Fibroblast of lung (primary cell): ENCODE measurements around the gene GPR62. TPM values are rescaled to one million over a fixed set of nuclear protein-coding genes. Genes with fewer than 3 reads are reported as not detected.

ENCODE experiments used
- DNase-seq, 2 donors: peaks; one replicate each; pipeline versions ENCODE4 v3.0.0 to v3.0.0-alpha.2; 2010; ENCODE audit warnings: low read depth in 2 of 2
- H2AFZ ChIP-seq: 2 replicates; pipeline ENCODE4 v1.5.1; 2012; ENCODE audit warnings: low read length, control low read depth, inconsistent platforms
- H3K27ac ChIP-seq: 2 replicates; pipeline ENCODE4 v1.5.1; 2011; ENCODE audit warnings: low read length, control low read depth; ENCODE audit not compliant: insufficient read depth
- H3K27me3 ChIP-seq: 2 replicates; pipeline ENCODE4 v1.5.1; 2011; ENCODE audit warnings: mild to moderate bottlenecking, low read length; ENCODE audit not compliant: control insufficient read depth, insufficient read depth
- H3K36me3 ChIP-seq: 2 replicates; pipeline ENCODE4 v1.5.1; 2011; ENCODE audit warnings: low read length; ENCODE audit not compliant: control insufficient read depth, insufficient read depth
- H3K4me1 ChIP-seq: 2 replicates; pipeline ENCODE4 v1.5.1; 2011; ENCODE audit warnings: low read length; ENCODE audit not compliant: control insufficient read depth, insufficient read depth; ENCODE audit errors: extremely low read depth
- H3K4me2 ChIP-seq: 2 replicates; pipeline ENCODE4 v1.5.1; 2011; ENCODE audit warnings: low read length, control low read depth; ENCODE audit not compliant: insufficient read depth; ENCODE audit errors: extremely low read depth
- H3K4me3 ChIP-seq, 4 experiments: fragments of 200-600 bp in 1 of 4; sonication (generic) in 1 of 4; replicated peaks in 1 of 4; 2 replicates each; pipeline ENCODE4 v1.5.1; 2011 to 2016; ENCODE audit warnings: low read length in 4 of 4, low read depth in 3 of 4, mild to moderate bottlenecking in 3 of 4, control low read depth in 2 of 4, inconsistent platforms in 1 of 4, mixed read lengths in 1 of 4; ENCODE audit not compliant: insufficient read depth in 1 of 4; ENCODE audit errors: control extremely low read depth in 1 of 4
- H3K79me2 ChIP-seq: 2 replicates; pipeline ENCODE4 v1.5.1; 2012; ENCODE audit warnings: mild to moderate bottlenecking, low read length, inconsistent platforms; ENCODE audit not compliant: control insufficient read depth, insufficient read depth
- H3K9ac ChIP-seq: 2 replicates; pipeline ENCODE4 v1.5.1; 2011; ENCODE audit warnings: mild to moderate bottlenecking, low read length, control low read depth; ENCODE audit not compliant: insufficient read depth
- H3K9me3 ChIP-seq: 2 replicates; pipeline ENCODE4 v1.5.1; 2012; ENCODE audit warnings: low read depth, low read length; ENCODE audit not compliant: control insufficient read depth, insufficient read depth
- H4K20me1 ChIP-seq: 2 replicates; pipeline ENCODE4 v1.5.1; 2011; ENCODE audit warnings: low read length; ENCODE audit not compliant: control insufficient read depth, insufficient read depth; ENCODE audit errors: extremely low read depth
- CTCF ChIP-seq, 2 donors: IDR thresholded peaks in 1 of 2; conservative IDR thresholded peaks in 1 of 2; 1 replicate in 1 of 2; 2 replicates in 1 of 2; pipeline ENCODE4 v1.5.1; 2011 to 2012; ENCODE audit warnings: low read length in 2 of 2, control low read depth in 1 of 2, inconsistent platforms in 1 of 2, low read depth in 1 of 2, mild to moderate bottlenecking in 1 of 2
- EZH2 ChIP-seq: IDR thresholded peaks from 2 replicates; pipeline ENCODE4 v1.5.1; 2012; ENCODE audit warnings: low read length, control low read depth, mild to moderate bottlenecking; ENCODE audit errors: missing control alignments
- polyA plus RNA-seq, 2 donors: library from polyadenylated mRNA; depleted of rRNA in 1 of 2; stranded (reverse) in 1 of 2; unstranded in 1 of 2; fragments of >200 nt; gene quantifications; 2 replicates each; pipeline ENCODE4 v1.2.1, GENCODE V29; 2011 to 2012; ENCODE audit warnings: missing spikeins in 1 of 2
- total RNA-seq: library from RNA; depleted of rRNA; stranded (reverse); fragments of >200 nt; gene quantifications from 2 replicates; pipeline ENCODE4 v1.2.1, GENCODE V29; 2014

Gene GPR62
- total and polyA plus RNA-seq, 2 donors (not counting 1 experiment from before 2014, with no cell fraction given), result under 0.01 TPM; not detected in 1

GRCh38 chr3:51984269-51984647 is 29.1 kb downstream of the GPR62 start:
- peaks cover 7% of the 10 kb centered on the region for H3K4me1 ChIP-seq
- H4K20me1 ChIP-seq, result no peaks in the 10 kb centered on the region
- H3K9me3 ChIP-seq, result no peaks in the 10 kb centered on the region
- peaks cover 4% of the 10 kb centered on the region for H3K36me3 ChIP-seq
- H3K27me3 ChIP-seq, result no peaks in the 10 kb centered on the region
- no peak for DNase-seq
- H3K79me2 ChIP-seq, result peaks cover 6% of the 10 kb centered on the region
- peak overlapping the region in 2 of 4 experiments; percentile 9 to 75 for H3K4me3 ChIP-seq
- no peak overlapping the region for H2AFZ ChIP-seq
- no peak overlapping the region for H3K9ac ChIP-seq
- H3K27ac ChIP-seq, result peak overlapping the region; percentile 93
- peak overlapping the region; percentile 90 for H3K4me2 ChIP-seq
- TF ChIP-seq CTCF (conservative IDR thresholded peaks at IDR 0.05 in 1 of 2, IDR thresholded peaks at IDR 0.05 in 1 of 2; ENCODE audit: low read depth in 1 of 2, low read length in 2 of 2) (no peak), EZH2 (no peak)

GRCh38 chr3:51985063-51985462 is 29.9 kb downstream of the GPR62 start:
- Histone ChIP-seq H2AFZ (no peak overlapping the region), H3K79me2 (peaks cover 6% of the 10 kb centered on the region), H3K36me3 (peaks cover 4% of the 10 kb centered on the region), H4K20me1 (no peaks in the 10 kb centered on the region), H3K9me3 (no peaks in the 10 kb centered on the region), H3K4me2 (no peak overlapping the region), H3K9ac (no peak overlapping the region), H3K4me1 (peaks cover 7% of the 10 kb centered on the region), H3K4me3 (no peak overlapping the region), H3K27ac (no peak overlapping the region), H3K27me3 (no peaks in the 10 kb centered on the region)
- TF ChIP-seq CTCF (conservative IDR thresholded peaks at IDR 0.05 in 1 of 2, IDR thresholded peaks at IDR 0.05 in 1 of 2; ENCODE audit: low read depth in 1 of 2, low read length in 2 of 2), result no peak
- TF ChIP-seq EZH2, result no peak
- no peak for DNase-seq

- Histone ChIP-seq H3K27ac (no peak overlapping the region), H3K79me2 (peaks cover 4% of the 10 kb centered on the region), H4K20me1 (no peaks in the 10 kb centered on the region), H3K9ac (no peak overlapping the region), H3K4me3 (no peak overlapping the region), H3K27me3 (no peaks in the 10 kb centered on the region), H2AFZ (no peak overlapping the region), H3K36me3 (peaks cover 2% of the 10 kb centered on the region), H3K9me3 (no peaks in the 10 kb centered on the region), H3K4me1 (peaks cover 7% of the 10 kb centered on the region), H3K4me2 (no peak overlapping the region)
- DNase-seq, result no peak
- TF ChIP-seq EZH2, result no peak
These were observed 31.1 kb downstream of the GPR62 start for GRCh38 chr3:51986010-51986947.
